Activated naive CD4-positive, alpha-beta T cell treated with anti-CD3 and anti-CD28 coated beads, Interleukin-2, amount 50 U/mL, for 16 hours (primary cell): ENCODE results near the gene PFKP.
"Not testable (repeated sequence)": the region's sequence is repeated elsewhere in the genome, so short reads cannot be mapped to it uniquely, and the experiment has no call there.

Source experiments
- DNase-seq: peaks from one replicate; pipeline ENCODE4 v3.0.0-alpha.2; 2020

PFKP gene

GRCh38 chr10:3100093-3100792 lies 32.9 kb downstream of the PFKP start:
- DNase-seq = no peak

GRCh38 chr10:3100856-3101640 lies 33.7 kb downstream of the PFKP start:
- DNase-seq = no peak

DNA sequence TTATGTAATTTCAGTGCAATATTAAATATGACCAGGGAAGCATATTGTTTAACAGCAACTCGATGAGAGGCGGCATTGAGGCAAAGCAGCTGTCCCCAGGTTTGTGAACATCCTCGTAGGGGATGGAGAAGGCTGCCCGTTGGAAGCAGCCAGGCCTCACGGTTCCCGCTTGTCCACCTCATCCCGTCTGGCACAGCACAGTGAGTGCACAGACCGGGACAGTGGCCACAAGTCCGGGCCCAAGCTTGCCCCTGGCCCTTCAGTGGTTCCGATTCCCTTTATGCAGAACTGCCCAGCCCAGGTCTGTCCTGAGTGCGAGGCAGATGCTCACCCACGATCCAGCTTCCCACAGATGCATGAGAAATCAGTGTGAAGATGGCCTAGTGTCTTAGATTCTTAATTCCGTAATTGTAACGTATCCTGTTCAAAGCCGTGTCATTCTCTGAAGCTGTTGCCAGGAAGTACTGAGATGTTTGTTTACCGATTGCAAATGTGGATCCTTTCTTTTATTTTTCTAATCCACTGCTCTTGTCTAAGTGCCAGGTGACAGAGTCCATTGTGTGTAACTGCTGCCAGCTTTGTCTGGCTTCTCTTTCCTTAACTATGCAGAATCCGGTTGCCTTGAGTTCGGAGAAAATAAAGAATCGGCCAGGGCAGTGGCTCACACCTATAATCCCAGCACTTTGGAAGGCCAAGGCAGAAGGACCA lies 35.5 kb downstream of the PFKP start:
- no peak for DNase-seq

GRCh38 chr10:3103646-3104045 lies 36.3 kb downstream of the PFKP start:
- no peak for DNase-seq

GRCh38 chr10:3104251-3104918 lies 37.0 kb downstream of the PFKP start:
- DNase-seq = no peak

DNA sequence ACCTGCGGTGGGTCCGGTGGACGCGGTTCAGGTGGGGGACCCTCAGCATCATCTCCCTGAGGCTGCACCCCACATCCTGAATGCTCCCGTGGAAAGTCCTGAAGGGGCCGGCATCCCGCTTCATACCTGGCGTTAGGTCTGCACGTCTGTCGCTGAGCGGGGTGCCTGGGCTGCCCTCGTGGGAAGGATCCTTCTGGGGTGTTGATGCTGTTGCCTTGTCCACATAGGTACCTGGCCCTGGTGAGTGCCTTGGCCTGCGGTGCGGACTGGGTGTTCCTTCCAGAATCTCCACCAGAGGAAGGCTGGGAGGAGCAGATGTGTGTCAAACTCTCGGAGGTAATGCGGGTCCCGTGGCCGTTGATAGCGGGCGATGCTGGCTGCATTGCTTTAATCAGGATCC lies 37.8 kb downstream of the PFKP start:
- DNase-seq = no peak

GRCh38 chr10:3105905-3106304 lies 38.6 kb downstream of the PFKP start:
- DNase-seq = no peak

GRCh38 chr10:3106328-3106727 lies 39.0 kb downstream of the PFKP start:
- not testable (repeated sequence) for DNase-seq

DNA sequence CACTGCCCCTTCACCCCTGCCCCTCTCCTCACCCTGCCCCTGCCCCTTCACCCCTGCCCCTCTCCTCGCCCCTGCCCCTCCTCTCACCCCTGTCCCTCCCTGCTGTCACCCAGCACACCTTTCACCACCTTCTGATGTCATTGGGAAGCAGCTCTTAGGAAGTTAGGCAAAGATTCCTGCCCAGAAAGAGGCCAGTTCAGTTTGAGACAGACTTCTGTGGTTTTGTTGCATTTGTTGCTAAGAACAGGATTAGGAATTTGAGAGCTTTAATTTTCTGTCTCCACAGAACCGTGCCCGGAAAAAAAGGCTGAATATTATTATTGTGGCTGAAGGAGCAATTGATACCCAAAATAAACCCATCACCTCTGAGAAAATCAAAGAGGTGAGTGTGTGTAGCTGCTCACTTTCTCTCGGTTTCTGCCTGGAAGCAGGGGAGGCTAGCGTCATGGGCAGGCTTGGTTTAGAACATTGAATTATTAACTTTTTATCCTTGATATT lies 39.6 kb downstream of the PFKP start:
- DNase-seq = no peak

DNA sequence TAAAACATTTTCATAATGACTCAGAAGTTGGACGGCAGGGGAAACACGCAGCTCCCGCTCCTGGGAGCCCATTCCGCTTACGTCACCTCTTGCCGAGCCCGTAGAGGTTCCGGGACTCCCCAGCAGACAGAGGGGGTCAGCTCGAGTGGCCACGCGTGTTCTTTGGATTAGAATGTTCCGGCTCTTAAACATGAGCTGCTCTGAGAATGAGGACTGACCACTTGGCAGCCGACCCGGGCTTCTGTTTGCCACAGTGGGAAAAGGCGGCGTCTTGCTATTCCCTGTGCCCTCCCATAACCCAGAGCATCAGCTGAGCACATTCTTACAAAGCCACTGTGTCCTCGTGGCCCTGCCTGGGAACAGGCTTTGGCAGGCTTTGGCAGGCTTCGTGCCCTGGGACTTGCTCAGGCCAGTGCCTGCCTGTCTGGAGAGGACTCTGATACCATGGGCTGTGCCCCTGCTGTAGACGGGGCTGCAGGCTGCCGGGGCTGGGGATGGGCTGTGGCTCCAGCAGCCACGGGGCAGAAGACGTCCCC lies 40.1 kb downstream of the PFKP start:
- DNase-seq = no peak

- no peak for DNase-seq
Observed at GRCh38 chr10:3108033-3108432, 40.7 kb downstream of the PFKP start.

- DNase-seq = no peak
Observed at GRCh38 chr10:3108575-3109105, 41.3 kb downstream of the PFKP start.

GRCh38 chr10:3109196-3109595 lies 41.8 kb downstream of the PFKP start:
- DNase-seq = no peak

GRCh38 chr10:3109633-3110032 lies 42.3 kb downstream of the PFKP start:
- DNase-seq = no peak

- no peak for DNase-seq
Observed at GRCh38 chr10:3110782-3111620, 43.7 kb downstream of the PFKP start.

- no peak for DNase-seq
Observed at GRCh38 chr10:3111621-3112163, 44.3 kb downstream of the PFKP start.

- no peak for DNase-seq
Observed at GRCh38 chr10:3113343-3113720, 46.0 kb downstream of the PFKP start.

GRCh38 chr10:3115685-3116084 lies 48.3 kb downstream of the PFKP start:
- DNase-seq = no peak

DNA sequence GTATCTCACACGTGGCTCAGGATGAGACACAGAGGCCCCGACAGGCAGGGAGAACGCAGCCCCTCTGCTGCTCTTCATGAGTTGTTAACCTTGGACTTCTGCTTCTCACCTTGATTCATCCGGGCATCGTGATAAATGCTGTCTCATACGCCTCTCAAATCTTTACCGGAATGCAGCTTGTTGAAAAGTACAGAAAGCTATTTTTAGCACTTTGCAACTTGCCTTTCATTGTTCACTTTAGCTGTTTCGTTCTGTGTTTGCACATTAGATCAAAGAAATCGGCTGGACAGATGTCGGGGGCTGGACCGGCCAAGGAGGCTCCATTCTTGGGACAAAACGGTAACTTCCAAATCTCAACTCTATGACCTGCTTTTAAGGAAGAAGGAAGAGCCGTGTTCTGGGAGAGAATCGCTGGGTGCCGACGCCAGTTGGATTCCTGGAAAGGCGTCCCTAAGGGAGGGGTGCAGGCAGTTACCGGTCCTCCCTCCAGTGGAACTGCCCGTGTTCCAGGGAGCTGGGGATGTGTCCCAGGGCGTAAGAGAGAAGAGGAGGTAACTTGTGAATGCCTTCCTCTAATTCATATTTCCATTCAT lies 49.3 kb downstream of the PFKP start:
- DNase-seq = no peak

DNA sequence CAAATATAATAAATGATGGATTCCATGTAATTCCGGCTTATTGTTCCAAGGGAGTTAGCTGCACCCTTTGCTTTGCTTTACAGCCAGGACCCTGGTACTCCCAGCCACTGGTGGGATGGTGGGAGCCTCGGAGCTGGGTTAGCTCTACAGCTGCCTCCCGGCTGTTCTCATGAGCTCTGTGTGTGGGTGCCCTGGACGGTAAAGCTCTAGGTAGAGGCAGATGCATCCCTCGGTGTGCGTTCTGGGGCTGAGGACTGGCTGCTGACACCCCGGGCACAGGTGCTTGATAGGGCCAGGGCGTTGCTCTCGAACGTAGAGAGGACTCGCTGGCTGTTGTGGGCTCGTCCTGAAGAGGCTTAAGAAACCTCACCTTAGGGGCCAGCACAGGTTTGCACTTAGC lies 50.1 kb downstream of the PFKP start:
- DNase-seq = no peak

- DNase-seq = no peak
Observed at GRCh38 chr10:3118641-3119091, 51.3 kb downstream of the PFKP start.
